GM19193 (cell line): ENCODE data around the gene NTM.

Experiments used
- POLR2A ChIP-seq: IDR thresholded peaks from 4 replicates; pipeline ENCODE4 v1.6.1; 2011; ENCODE audit not compliant: insufficient read depth, insufficient read length; ENCODE audit errors: extremely low read depth

Gene NTM

GRCh38 chr11:132353255-132353654 is 982.8 kb downstream of the NTM start:
- no peak for TF ChIP-seq POLR2A

GRCh38 chr11:132357811-132358572 is 987.6 kb downstream of the NTM start:
- no peak for TF ChIP-seq POLR2A

GRCh38 chr11:132358573-132358953 is 988.1 kb downstream of the NTM start:
- no peak for TF ChIP-seq POLR2A

DNA sequence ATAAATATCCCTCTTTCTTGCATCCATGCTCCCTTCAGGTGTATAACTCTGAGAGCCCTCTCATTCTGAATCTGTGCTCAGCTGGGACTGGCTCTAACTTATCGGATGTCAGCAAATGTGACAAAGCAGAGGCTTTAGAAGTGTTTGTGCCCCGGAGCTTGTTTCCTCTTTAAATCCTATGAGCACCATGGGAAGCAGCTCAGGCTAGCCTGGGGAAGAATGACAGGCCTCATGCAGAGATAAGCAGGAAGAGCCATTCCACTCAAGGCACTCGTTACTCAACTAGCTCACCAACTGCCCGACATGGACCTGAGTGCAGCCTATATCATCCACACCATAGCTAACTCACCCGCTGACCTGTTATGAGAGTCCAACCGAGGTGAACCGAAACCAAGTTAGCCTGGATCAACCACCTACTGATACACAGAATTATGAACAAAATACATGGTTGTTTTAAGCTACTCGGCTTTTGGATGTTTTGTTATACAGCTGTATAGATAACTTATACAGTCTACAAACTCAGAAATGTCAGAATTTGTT is 990.7 kb downstream of the NTM start:
- no peak for TF ChIP-seq POLR2A

DNA sequence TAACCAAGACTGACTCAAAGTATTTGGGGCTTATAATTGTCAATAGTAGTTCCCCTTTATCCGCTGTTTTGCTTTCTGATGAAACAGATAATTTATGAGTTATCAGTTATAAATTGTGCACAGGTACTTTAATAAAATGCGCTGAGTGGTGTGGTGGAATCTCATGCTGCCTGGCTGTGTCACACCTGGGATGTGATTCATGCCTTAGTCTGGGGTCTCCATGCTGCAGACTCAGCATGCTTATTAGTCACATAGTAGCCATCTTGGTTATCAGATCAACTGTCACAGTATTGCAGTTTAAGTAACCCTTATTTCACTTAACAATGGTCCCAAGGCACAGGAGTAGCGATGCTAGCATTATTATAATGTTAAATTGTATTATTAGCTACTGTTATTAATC is 995.2 kb downstream of the NTM start:
- no peak for TF ChIP-seq POLR2A

DNA sequence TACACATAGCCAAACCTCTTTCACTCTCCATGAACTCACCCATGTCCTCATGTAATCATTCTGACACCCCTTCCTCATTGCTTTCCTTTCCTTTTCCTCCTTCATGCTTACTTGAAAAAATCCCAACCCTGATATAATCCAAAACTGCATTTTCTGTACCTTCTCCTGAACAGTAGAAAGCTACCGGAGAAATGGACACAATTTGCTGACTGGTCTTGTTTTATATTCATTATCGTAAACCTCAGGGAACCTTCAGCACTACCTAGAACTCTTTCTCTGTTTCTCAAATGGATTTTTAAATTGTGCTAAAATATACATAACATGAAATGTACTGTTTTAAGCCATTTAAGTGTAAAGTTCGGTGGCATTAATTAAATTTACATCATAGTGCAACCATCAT is 996.9 kb downstream of the NTM start:
- no peak for TF ChIP-seq POLR2A

DNA sequence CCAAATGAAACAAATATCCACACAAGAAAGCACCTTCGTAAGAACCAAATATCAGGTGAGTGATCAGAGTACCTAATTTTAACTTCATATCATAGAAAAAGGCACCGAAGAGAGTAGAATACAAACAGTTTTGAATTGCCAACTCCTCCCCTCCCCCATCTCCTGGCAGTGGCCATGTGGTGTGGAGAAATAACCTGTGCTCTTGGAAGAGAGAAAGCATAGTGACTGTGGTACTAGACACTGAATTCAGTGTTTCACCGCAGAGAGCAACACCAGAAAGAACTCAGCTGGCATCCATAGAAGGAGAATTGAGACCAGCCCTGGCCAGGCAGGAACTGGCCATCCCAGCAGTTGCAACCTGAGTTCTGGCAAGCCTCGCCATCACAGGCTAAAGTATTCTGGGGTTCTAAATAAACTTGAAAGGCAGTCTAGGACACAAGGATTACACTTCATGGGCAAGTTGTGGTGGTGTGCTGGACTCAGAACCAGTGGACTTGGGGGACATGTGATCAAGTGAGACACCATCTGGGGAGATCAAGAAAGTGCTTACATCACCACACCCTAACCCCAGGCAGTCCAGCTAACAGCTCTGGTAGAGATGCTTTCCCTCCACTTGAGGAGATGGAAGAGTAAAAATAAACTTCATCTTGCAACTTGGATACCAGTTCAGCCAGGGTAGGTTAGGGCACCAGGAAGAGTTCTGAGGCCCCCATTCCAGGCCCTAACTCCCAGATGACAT is 1003.2 kb downstream of the NTM start:
- TF ChIP-seq POLR2A: no peak

GRCh38 chr11:132379540-132379939 is 1009.1 kb downstream of the NTM start:
- TF ChIP-seq POLR2A: no peak
